GM23338 (cell line): ENCODE results near the gene LCTL. TPM values are rescaled to one million over a fixed set of nuclear protein-coding genes. Genes with fewer than 3 reads are reported as not detected.

Experiments used
- ATAC-seq: fragments of 200-7000 bp; cut with Tn5 transposase; 3 replicates; pipeline ENCODE4 v1.9.1; 2020
- DNase-seq: peaks from one replicate; pipeline ENCODE4 v3.0.0-alpha.2; 2015; ENCODE audit warnings: low spot score
- H2AFZ ChIP-seq: fragments of 200-600 bp; sonication (generic); 2 replicates; pipeline ENCODE4 v1.8.0; 2016; ENCODE audit warnings: antibody characterized with exemption, mild to moderate bottlenecking, moderate library complexity
- H3F3A ChIP-seq: fragments of 200-600 bp; sonication (generic); replicated peaks from 2 replicates; pipeline ENCODE4 v1.8.0; 2017; ENCODE audit warnings: antibody characterized with exemption, mixed run types, low read depth
- H3K27ac ChIP-seq: fragments of 200-600 bp; sonication (generic); 2 replicates; pipeline ENCODE4 v1.6.1; 2016; ENCODE audit warnings: low read depth
- H3K27me3 ChIP-seq: fragments of 200-600 bp; sonication (generic); 2 replicates; pipeline ENCODE4 v1.8.0; 2016; ENCODE audit warnings: mild to moderate bottlenecking, mixed run types, moderate library complexity; ENCODE audit not compliant: insufficient read depth
- H3K36me3 ChIP-seq: fragments of 200-600 bp; sonication (generic); 2 replicates; pipeline ENCODE4 v1.8.0; 2016; ENCODE audit warnings: mild to moderate bottlenecking; ENCODE audit not compliant: insufficient read depth
- H3K4me1 ChIP-seq: fragments of 200-600 bp; sonication (generic); 2 replicates; pipeline ENCODE4 v1.8.0; 2016; ENCODE audit warnings: mild to moderate bottlenecking, moderate library complexity; ENCODE audit not compliant: insufficient read depth
- H3K4me2 ChIP-seq: fragments of 200-600 bp; sonication (generic); 2 replicates; pipeline ENCODE4 v1.7.1; 2017; ENCODE audit warnings: mixed run types
- H3K4me3 ChIP-seq: fragments of 200-600 bp; sonication (generic); 2 replicates; pipeline ENCODE4 v1.6.1; 2016; ENCODE audit warnings: mixed run types
- H3K79me2 ChIP-seq: fragments of 200-600 bp; sonication (generic); replicated peaks from 2 replicates; pipeline ENCODE4 v1.8.0; 2017; ENCODE audit warnings: mild to moderate bottlenecking; ENCODE audit not compliant: insufficient read depth
- H3K9me2 ChIP-seq: fragments of 200-600 bp; sonication (generic); 2 replicates; pipeline ENCODE4 v1.8.0; 2017; ENCODE audit not compliant: insufficient read depth
- H4K20me1 ChIP-seq: fragments of 200-600 bp; sonication (generic); replicated peaks from 2 replicates; pipeline ENCODE4 v1.8.0; 2017; ENCODE audit warnings: mild to moderate bottlenecking; ENCODE audit not compliant: insufficient read depth
- H3K27ac Mint-ChIP-seq: 2 replicates; pipeline ENCODE4 v1.8.0; 2020; ENCODE audit warnings: inconsistent platforms, mild to moderate bottlenecking, moderate library complexity, mixed read lengths
- H3K27me3 Mint-ChIP-seq: 3 replicates; pipeline ENCODE4 v1.8.0; 2022; ENCODE audit warnings: low read depth, mild to moderate bottlenecking, moderate library complexity, mixed read lengths, inconsistent platforms; ENCODE audit not compliant: insufficient read depth, poor library complexity
- H3K36me3 Mint-ChIP-seq: 3 replicates; pipeline ENCODE4 v1.8.0; 2021; ENCODE audit warnings: low read depth, mild to moderate bottlenecking, inconsistent platforms, moderate library complexity, mixed read lengths
- H3K4me1 Mint-ChIP-seq: 3 replicates; pipeline ENCODE4 v1.8.0; 2020; ENCODE audit warnings: mild to moderate bottlenecking, inconsistent platforms, mixed read lengths
- H3K4me3 Mint-ChIP-seq: 3 replicates; pipeline ENCODE4 v1.8.0; 2021; ENCODE audit warnings: moderate library complexity, mild to moderate bottlenecking, inconsistent platforms, mixed read lengths
- H3K9me3 Mint-ChIP-seq: 3 replicates; pipeline ENCODE4 v1.8.0; 2020; ENCODE audit warnings: moderate library complexity, mild to moderate bottlenecking, inconsistent platforms, mixed read lengths
- JUNB ChIP-seq: IDR thresholded peaks from one replicate; pipeline ENCODE4 v1.6.1; 2016; ENCODE audit warnings: antibody characterized with exemption; ENCODE audit not compliant: unreplicated experiment
- ZNF114 ChIP-seq: fragments of 250-450 bp; sonication (Bioruptor Pico); IDR thresholded peaks from 2 replicates; pipeline ENCODE4 v1.5.0; 2020; ENCODE audit warnings: mild to moderate bottlenecking, moderate library complexity
- polyA plus RNA-seq: library from polyadenylated mRNA; unstranded; fragments of >200 nt; fragmentation: Nextera tagmentation; extraction: Ambion mirVana; gene quantifications from 2 replicates; pipeline ENCODE4 v1.2.1, GENCODE V29; 2016
- total RNA-seq: library from RNA; depleted of rRNA; stranded (reverse); fragments of >200 nt; shearing (Covaris generic); gene quantifications from 2 replicates; pipeline ENCODE4 v1.2.3, GENCODE V29; 2014
- TF ChIP-seq, protein P1 (sequence below): fragments of 250-450 bp; sonication (Bioruptor Pico); IDR thresholded peaks from 2 replicates; pipeline ENCODE4 v1.5.0; 2020; ENCODE audit warnings: mild to moderate bottlenecking, moderate library complexity
- TF ChIP-seq, protein P2 (sequence below): IDR thresholded peaks from 2 replicates; pipeline ENCODE4 v1.6.1; 2016; ENCODE audit warnings: antibody characterized with exemption
- TF ChIP-seq, protein P3 (sequence below): IDR thresholded peaks from one replicate; pipeline ENCODE4 v1.6.1; 2018; ENCODE audit warnings: antibody characterized with exemption; ENCODE audit not compliant: unreplicated experiment

LCTL gene
- total and polyA plus RNA-seq, 2 experiments from 2014 or later = 2.3 to 5.6 TPM

DNA sequence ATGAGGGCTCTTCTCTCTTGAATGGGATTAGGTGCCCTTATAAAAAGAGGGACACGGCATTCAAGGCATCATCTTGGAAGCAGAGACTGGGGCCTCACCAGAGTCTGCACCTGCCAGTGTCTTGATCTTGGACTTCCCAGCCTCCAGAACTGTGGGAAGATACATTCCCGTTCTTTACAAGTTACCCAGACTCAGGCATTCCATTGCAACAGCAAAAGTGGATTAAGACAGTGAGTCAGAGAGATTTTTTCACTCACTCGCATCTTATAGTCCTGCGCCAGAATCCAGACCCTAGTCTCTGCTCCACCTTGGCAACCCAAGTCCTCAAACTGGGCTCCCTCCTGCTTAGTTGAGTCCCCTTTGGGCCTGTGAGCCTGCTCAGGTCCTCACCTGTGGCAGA, 2.7 kb downstream of the LCTL start (continued):
- TF ChIP-seq, protein P1, sequence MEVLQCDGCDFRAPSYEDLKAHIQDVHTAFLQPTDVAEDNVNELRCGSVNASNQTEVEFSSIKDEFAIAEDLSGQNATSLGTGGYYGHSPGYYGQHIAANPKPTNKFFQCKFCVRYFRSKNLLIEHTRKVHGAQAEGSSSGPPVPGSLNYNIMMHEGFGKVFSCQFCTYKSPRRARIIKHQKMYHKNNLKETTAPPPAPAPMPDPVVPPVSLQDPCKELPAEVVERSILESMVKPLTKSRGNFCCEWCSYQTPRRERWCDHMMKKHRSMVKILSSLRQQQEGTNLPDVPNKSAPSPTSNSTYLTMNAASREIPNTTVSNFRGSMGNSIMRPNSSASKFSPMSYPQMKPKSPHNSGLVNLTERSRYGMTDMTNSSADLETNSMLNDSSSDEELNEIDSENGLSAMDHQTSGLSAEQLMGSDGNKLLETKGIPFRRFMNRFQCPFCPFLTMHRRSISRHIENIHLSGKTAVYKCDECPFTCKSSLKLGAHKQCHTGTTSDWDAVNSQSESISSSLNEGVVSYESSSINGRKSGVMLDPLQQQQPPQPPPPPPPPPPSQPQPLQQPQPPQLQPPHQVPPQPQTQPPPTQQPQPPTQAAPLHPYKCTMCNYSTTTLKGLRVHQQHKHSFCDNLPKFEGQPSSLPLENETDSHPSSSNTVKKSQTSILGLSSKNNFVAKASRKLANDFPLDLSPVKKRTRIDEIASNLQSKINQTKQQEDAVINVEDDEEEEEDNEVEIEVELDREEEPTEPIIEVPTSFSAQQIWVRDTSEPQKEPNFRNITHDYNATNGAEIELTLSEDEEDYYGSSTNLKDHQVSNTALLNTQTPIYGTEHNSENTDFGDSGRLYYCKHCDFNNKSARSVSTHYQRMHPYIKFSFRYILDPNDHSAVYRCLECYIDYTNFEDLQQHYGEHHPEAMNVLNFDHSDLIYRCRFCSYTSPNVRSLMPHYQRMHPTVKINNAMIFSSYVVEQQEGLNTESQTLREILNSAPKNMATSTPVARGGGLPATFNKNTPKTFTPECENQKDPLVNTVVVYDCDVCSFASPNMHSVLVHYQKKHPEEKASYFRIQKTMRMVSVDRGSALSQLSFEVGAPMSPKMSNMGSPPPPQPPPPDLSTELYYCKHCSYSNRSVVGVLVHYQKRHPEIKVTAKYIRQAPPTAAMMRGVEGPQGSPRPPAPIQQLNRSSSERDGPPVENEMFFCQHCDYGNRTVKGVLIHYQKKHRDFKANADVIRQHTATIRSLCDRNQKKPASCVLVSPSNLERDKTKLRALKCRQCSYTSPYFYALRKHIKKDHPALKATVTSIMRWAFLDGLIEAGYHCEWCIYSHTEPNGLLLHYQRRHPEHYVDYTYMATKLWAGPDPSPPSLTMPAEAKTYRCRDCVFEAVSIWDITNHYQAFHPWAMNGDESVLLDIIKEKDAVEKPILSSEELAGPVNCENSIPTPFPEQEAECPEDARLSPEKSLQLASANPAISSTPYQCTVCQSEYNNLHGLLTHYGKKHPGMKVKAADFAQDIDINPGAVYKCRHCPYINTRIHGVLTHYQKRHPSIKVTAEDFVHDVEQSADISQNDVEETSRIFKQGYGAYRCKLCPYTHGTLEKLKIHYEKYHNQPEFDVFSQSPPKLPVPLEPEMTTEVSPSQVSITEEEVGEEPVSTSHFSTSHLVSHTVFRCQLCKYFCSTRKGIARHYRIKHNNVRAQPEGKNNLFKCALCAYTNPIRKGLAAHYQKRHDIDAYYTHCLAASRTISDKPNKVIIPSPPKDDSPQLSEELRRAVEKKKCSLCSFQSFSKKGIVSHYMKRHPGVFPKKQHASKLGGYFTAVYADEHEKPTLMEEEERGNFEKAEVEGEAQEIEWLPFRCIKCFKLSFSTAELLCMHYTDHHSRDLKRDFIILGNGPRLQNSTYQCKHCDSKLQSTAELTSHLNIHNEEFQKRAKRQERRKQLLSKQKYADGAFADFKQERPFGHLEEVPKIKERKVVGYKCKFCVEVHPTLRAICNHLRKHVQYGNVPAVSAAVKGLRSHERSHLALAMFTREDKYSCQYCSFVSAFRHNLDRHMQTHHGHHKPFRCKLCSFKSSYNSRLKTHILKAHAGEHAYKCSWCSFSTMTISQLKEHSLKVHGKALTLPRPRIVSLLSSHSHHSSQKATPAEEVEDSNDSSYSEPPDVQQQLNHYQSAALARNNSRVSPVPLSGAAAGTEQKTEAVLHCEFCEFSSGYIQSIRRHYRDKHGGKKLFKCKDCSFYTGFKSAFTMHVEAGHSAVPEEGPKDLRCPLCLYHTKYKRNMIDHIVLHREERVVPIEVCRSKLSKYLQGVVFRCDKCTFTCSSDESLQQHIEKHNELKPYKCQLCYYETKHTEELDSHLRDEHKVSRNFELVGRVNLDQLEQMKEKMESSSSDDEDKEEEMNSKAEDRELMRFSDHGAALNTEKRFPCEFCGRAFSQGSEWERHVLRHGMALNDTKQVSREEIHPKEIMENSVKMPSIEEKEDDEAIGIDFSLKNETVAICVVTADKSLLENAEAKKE (CRISPR knock-in tag) = no peak
- TF ChIP-seq, protein P2, sequence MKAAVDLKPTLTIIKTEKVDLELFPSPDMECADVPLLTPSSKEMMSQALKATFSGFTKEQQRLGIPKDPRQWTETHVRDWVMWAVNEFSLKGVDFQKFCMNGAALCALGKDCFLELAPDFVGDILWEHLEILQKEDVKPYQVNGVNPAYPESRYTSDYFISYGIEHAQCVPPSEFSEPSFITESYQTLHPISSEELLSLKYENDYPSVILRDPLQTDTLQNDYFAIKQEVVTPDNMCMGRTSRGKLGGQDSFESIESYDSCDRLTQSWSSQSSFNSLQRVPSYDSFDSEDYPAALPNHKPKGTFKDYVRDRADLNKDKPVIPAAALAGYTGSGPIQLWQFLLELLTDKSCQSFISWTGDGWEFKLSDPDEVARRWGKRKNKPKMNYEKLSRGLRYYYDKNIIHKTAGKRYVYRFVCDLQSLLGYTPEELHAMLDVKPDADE = no peak
- no peak for TF ChIP-seq JUNB

DNA sequence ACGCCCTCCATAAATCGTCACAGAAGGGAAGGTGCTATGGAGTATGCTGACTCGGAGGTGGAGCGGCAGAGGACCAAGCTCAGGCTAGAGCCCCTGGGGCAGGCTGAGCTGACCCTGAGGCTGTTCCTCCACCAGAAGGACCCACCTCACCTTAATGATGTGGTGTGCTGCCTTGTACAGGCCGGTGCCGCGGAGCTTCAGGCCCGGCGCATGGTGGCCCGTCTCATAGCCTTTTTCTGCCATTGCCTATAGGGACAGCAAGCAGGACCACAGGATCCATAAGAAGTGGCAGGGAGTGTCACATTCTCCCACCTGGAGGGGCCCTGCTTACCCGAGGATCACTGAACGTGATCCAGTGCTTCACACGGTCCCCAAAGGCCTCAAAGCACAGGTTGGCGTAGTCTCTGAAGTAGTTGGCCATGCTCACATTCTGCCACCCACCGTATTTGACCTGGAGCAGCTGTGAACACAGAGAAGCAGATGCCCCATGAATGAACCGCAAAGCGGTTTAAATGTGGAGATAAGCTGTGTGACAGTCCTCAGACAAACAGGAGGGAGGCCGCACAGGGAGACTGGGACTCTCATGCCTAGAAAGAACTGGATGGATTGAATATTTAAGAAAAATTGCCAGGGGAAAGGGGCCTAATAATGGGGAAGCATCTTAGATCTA, 4.8 kb downstream of the LCTL start:
- no peak overlapping the region for H3K27ac ChIP-seq
- H3K4me3 ChIP-seq = no peak overlapping the region
- no peak overlapping the region for H3K4me2 ChIP-seq
- Mint-ChIP-seq H3K27me3 (peaks cover 5% of the 10 kb centered on the region), H3K4me1 (peaks cover 16% of the 10 kb centered on the region), H3K27ac (no peak overlapping the region), H3K9me3 (no peaks in the 10 kb centered on the region), H3K4me3 (no peak overlapping the region), H3K36me3 (peaks cover 12% of the 10 kb centered on the region)
- DNase-seq (no peak), ATAC-seq (no peak)
- no peak overlapping the region for H2AFZ ChIP-seq
- no peaks in the 10 kb centered on the region; the same call in 1 of the 2 replicates for H3K36me3 ChIP-seq
- no peaks in the 10 kb centered on the region for H3K9me2 ChIP-seq
- no peaks in the 10 kb centered on the region for H3K27me3 ChIP-seq
- no peaks in the 10 kb centered on the region for H3F3A ChIP-seq
- H3K79me2 ChIP-seq = no peaks in the 10 kb centered on the region
- peaks cover 17% of the 10 kb centered on the region for H3K4me1 ChIP-seq
- no peaks in the 10 kb centered on the region for H4K20me1 ChIP-seq
- no peak for TF ChIP-seq ZNF114 (CRISPR knock-in tag)
- TF ChIP-seq, protein P3, sequence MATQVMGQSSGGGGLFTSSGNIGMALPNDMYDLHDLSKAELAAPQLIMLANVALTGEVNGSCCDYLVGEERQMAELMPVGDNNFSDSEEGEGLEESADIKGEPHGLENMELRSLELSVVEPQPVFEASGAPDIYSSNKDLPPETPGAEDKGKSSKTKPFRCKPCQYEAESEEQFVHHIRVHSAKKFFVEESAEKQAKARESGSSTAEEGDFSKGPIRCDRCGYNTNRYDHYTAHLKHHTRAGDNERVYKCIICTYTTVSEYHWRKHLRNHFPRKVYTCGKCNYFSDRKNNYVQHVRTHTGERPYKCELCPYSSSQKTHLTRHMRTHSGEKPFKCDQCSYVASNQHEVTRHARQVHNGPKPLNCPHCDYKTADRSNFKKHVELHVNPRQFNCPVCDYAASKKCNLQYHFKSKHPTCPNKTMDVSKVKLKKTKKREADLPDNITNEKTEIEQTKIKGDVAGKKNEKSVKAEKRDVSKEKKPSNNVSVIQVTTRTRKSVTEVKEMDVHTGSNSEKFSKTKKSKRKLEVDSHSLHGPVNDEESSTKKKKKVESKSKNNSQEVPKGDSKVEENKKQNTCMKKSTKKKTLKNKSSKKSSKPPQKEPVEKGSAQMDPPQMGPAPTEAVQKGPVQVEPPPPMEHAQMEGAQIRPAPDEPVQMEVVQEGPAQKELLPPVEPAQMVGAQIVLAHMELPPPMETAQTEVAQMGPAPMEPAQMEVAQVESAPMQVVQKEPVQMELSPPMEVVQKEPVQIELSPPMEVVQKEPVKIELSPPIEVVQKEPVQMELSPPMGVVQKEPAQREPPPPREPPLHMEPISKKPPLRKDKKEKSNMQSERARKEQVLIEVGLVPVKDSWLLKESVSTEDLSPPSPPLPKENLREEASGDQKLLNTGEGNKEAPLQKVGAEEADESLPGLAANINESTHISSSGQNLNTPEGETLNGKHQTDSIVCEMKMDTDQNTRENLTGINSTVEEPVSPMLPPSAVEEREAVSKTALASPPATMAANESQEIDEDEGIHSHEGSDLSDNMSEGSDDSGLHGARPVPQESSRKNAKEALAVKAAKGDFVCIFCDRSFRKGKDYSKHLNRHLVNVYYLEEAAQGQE = no peak
